ENCODE data around the gene KIN.
"Not testable (repeated sequence)": the region's sequence is repeated elsewhere in the genome, so short reads cannot be mapped to it uniquely, and the experiment has no call there.

KIN gene, protein sequence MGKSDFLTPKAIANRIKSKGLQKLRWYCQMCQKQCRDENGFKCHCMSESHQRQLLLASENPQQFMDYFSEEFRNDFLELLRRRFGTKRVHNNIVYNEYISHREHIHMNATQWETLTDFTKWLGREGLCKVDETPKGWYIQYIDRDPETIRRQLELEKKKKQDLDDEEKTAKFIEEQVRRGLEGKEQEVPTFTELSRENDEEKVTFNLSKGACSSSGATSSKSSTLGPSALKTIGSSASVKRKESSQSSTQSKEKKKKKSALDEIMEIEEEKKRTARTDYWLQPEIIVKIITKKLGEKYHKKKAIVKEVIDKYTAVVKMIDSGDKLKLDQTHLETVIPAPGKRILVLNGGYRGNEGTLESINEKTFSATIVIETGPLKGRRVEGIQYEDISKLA

DNA sequence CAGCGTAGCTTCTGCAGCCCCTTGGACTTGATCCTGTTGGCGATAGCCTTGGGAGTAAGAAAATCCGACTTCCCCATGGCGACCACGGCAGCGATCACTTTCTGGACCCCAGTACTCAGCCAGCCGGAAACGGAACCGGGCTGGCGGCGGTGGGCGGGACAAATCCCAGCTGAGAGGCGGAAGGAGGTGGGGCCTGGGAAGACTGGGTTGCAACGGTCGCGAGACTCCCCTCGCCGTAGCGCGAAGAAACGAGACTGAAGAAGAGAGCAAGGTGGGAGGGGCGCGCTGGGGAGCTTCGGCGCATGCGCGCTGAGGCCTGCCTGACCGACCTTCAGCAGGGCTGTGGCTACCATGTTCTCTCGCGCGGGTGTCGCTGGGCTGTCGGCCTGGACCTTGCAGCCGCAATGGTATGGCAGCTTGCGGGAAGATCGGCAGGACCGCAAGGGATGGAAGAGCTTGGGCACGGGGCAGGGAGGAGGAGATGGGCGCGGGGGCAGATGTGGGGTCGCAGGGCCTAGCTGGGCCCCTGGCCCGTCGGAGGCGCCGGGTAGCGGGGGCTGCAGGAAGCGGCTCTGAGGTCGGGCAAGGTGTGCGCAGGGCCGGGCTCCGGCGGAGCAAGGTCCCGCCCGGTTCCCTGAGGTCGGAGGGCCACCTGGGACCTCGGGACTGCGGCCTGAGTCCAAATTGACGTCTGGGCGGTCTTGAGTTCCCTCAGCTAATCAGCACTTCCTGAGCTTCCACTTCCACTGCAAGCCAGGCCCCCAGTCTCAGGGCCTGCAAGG, at the start of gene KIN, which contains the start of gene ATP5F1C:
KIN (minus strand) TSS at position 137 of the 782 bp plus-strand sequence; CDS start at position 77, 60 bp downstream.
ATP5F1C (plus strand) TSS at position 321 of the 782 bp plus-strand sequence; CDS start at position 352, 31 bp downstream.
- peak; percentile 99 for DNase-seq (ENCODE audit: low read depth, low spot score)

DNA sequence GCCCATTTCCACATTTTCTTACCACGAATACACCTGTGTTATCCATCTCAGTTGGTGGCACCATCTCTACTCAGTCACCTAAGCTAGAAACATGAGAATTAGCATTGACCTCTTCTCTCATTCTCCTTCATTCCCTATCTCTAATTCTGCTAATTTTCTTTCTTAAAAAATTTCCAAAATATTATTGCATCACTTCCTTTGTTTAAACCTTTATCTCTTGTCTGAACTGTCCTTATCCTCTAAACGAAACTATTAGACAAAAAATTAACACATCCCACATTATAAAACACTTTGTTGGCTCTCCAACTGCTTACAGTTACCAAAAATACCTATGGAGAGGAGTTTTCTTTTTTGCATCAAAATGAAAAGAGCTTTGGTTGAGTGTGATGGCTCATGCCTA, 48.8 kb upstream of the KIN start:
- DNase-seq (ENCODE audit: low read depth, low spot score): no peak

DNA sequence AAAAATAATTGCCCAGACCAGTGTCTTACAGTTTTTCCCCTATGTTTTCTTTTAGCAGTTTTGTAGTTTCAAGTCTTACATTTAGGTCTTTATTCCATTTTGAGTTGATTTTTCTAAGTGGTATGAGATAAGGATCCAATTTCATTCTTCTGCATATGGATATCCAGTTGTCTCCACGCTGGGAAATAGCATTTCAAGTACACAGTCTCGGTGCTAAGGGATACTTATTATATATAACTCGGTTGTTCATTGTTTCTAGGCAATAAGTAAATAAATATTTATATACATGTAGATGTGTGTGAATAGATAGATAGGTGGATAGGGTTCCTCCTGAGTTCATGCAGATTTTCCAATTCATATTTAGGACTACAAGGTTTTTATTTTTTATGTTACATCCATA, 46.5 kb upstream of the KIN start:
- DNase-seq (ENCODE audit: low read depth, low spot score): no peak

DNA sequence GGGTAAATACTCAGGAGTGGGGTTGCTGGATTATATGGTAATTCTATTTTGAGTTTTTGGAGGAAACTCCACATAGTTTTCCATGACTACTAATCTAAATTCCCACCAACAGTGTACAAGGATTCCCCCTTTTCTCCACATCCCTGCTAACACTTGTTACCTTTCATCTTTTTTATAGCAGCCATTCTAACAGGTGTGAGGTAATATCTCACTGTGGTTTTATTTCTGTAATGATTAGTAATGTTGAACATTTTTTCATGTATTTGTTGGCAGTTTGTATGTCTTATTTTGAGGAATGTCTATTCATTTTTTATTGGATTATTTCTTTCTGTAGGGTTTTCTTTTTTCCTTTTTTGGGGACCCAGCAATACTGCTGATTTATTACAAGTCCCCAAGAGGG, 45.4 kb upstream of the KIN start:
- DNase-seq (ENCODE audit: low read depth, low spot score): no peak

DNA sequence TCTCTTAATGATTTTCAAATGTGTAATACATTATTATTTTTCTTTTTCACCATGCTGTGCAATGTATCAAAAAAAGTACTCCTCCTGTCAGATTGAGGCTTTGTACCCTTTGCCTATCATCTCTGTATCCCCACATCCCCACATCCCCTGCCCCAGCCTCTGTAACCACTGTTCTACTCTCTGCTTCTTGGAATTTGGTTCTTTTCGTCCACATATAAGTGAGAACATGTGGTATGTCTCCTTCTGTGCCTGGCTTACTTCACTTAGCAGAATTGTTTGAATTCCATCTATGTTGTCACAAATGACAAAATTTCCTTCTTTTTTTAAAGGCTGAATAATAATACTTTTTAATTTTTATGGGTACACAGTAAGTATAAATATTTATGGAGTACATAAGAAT, 44.3 kb upstream of the KIN start:
- DNase-seq (ENCODE audit: low read depth, low spot score): no peak

DNA sequence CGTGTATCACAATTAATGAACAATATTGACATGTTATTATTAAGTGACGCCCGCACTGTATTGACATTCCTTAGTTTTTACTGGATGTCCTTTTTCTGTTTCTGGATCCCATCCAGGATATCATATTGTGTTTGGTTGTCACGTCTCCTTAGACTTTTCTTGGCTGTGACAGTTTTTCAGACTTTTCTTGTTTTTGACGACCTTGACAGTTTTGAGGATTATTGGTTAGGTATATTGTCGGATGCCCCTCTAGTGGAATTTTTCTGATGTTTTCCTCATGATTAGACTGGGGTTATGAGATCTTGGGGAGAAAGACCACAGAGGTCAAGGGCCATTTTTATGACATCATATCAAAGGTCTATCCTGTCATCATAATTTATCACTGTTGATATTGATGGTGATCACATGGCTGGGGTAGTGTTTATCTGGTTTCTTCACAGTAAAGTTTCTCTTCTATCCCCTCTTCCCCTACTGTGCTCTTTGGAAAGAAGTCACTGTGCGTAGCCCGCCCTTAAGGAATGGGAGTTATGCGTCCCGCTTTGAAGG, 41.6 kb upstream of the KIN start:
- DNase-seq (ENCODE audit: low read depth, low spot score): no peak

DNA sequence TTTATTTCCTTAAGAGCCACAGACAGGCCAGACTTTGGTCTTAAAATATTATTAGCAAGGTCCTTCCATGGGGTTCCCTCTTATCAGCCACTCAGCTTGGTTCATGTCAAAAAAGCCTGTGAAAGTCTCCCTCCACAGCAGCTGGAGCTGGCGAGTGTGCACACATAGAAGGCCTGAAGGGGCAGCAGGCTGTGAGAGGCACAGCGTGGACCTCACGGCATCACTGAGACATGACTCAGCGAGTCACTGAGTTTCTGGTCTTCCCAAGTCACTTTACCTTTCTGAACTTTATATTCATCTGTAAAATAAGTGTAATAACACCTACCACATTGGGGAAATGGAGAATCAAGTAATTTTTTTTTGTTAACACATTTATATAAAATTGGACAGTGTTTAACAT, 39.2 kb upstream of the KIN start:
- DNase-seq (ENCODE audit: low read depth, low spot score): peak; percentile 78

DNA sequence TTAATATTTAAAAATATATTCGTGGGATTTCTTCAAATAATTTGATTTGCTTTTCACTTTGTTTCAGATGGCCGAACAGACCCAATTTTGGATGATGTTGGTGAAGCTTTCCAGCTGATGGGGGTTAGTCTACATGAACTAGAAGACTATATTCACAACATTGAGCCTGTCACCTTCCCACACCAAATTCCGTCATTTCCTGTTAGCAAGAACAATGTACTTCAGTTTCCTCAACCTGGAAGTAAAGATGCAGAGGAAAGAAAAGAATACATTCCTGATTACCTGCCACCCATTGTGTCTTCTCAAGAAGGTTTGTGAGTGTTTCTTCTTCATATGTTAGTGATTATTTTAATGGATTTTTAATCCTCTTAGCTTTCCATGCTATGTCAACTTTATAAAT, 36.5 kb upstream of the KIN start:
- DNase-seq (ENCODE audit: low read depth, low spot score): no peak

DNA sequence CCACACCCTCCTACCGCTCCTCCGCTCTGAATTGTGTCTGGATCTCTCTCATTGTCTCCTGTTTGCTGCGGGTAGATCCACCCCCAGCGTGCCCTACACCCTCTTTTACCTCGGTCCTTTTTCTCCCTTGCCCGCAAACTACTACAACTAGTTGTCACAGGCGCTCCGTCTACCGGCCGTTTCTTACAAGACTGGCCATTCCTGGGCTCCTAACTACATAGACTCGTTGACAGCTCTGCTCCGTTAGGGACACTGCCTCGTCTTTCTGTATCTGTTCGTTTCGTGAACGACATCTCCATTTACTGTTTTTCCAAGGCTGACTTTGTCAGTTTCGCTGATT, 31.3 kb upstream of the KIN start:
- peak; percentile 65 for DNase-seq (ENCODE audit: low read depth, low spot score)

DNA sequence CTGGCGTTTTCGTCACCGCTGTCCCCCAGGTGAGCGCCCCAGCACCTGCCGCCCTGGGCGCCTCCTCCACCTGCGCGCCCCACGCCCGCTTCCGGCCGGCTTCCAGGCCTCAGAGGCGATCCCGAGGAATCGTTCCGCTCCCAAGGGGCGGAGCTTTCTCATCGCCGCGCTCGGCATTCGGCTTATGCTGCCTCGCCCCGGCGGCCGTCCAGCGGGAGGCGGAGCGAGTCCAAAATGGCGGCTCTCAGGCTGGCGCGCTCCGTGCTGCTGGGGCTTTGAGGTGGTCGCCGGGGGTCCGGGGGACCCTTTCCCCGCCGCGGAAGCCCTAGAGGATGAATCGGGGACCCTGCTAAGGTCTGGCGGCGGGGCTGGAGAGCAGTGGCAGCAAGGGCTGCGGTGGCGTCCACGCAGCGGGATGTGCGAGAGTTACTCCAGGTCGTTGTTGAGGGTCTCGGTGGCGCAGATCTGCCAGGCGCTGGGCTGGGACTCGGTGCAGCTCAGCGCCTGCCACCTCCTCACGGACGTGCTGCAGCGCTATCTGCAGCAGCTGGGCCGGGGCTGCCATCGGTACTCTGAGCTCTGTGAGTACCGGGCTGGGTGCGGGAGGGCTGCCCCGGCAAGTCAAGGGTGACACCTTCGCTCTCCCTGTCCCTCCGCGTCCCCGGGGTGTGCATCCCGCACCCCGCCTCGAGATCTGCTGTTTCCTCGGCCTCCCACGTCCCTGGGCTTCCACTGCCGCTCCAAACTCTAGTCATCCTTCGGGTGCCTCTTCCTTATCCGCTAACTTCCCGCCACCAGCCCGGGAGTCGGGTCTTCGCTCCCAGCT, 30.7 kb upstream of the KIN start, which contains the start of gene TAF3:
TAF3 (plus strand) TSS at position 211 of the 826 bp plus-strand sequence; CDS start at position 416, 205 bp downstream.
- peak; percentile 97 for DNase-seq (ENCODE audit: low read depth, low spot score)

DNA sequence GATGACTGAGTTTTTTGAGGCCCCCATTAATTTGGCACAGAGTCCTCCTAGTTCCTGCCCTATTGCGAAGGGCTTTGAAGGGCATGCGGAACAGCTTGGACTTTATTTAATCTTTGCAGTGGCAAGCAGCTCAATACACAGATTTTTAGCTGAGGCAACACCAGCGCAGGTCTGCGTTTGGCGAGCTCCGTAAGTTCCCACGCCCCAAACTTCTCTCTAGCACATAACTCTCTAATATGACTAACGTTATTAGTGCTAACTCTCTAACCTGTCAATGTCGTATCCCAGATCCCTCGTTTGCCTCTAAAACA, 30.1 kb upstream of the KIN start:
- no peak for DNase-seq (ENCODE audit: low read depth, low spot score)

DNA sequence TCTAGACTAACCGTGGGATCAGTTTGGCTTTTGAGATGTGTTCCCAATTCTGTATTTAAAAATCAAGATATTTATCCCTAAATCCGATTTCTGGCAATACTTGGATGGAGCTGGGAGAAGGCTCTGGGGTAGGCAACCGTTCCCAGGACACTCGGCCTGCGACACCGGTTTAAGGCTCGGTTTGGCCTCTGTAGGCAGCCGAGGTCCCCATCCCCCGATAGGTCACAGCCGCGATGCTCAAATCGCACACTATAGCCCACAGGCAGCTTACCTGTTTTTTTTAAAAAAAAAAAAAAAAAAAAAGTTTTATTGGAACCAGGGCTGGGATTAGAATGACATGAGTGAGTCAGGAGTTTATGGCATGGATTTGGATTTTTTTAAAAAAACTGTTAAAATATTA, 29.8 kb upstream of the KIN start:
- no peak for DNase-seq (ENCODE audit: low read depth, low spot score)

DNA sequence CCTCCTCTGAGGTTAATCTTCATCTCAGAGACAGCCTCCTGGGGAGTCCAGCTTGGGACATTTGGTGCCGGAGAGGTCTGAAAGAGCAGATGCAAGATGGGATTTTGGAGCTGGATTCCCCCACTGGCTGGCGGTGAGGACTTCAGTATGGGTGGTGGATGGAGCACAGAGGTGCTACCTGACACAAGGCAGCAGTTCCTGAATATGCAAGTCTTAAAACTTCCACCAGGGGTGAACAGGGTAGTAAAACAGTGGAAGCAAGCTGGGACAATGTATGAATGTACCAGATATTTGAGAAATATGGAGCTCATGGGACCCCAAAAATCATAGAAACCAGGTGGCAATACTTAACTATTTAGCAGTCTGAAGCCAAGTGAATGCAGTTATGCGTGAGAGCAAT, 25.7 kb upstream of the KIN start:
- no peak for DNase-seq (ENCODE audit: low read depth, low spot score)

DNA sequence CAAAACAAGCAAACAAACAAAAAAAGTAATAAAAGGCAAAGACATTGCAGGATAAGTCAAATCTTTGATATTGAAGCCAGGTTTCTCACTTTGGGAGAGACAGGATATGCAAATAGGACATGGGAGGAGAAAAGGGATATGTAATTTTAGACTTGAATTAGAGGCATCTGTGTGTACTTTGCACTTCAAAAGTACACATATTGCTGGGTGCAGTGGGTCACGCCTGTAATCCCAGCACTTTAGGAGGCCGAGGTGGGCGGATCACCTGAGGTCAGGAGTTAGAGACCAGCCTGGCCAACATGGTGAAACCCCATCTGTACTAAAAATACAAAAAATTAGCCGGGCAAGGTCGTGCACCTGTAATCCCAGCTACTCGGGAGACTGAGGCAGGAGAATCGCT, 23.9 kb upstream of the KIN start:
- not testable (repeated sequence) for DNase-seq (ENCODE audit: low read depth, low spot score)

DNA sequence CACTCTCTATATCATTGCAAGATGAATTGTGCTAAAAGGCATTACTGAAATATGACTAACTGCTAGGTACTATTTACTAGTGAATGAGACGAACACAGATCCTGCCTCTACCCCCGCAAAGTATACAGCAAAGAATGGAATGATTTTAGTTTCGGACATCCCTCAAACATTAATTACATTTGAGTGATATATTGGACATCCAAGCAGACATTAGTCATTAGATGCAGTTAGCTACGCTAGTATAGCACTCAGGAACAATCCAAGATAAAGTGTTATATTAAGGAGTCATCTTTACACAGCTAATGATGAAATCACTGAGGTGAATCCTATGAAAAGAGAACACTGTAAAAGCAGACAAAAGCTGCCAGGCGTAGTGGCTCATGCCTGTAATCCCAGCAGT, 23.2 kb upstream of the KIN start:
- no peak for DNase-seq (ENCODE audit: low read depth, low spot score)

DNA sequence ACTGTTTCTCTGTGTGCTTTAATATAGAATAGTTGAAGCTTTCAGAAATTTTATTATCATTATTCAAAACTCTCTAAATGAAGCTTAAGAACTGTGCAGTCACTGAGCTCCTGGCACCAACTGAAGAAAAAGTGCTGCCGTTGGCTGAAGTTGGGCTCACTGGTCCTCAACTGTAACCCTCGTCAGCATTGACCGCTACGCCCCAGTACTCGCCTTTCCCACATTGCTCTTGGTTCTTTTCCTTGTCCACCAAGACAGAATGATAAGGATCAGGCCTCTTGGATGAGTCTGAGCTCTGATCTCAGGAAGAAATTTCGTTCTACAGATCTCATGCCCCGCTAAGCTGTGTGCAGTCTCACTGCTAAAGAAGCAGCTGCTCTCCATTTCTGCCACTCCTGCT, 22.6 kb upstream of the KIN start:
- DNase-seq (ENCODE audit: low read depth, low spot score): no peak

DNA sequence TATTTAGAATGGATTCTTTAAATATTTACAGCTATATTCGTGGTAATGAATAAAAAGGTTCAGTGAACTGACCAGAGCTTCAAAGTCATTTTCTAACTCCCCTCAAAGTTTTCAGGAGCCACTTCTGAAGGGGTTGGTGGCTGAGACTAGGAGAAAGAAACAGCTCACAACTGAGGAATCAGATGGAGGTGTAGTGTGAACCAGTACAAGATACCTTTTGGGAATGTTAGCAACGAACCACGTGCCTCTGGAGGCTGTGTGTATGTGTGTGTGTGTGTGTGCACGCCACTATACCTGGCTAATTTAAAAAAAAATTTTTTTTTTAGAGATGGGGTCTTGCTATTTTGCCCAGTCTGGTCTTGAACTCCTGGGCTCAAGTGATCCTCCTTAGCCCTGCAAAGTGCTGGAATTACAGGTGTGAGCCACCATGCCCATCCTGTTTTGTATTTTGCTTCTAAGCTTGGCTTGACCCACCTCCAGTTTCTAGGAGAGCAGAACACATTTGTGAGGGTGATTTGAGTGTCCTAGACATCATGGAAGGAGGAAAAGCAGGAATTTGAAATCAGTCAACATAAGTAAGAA, 21.0 kb upstream of the KIN start:
- no peak for DNase-seq (ENCODE audit: low read depth, low spot score)

DNA sequence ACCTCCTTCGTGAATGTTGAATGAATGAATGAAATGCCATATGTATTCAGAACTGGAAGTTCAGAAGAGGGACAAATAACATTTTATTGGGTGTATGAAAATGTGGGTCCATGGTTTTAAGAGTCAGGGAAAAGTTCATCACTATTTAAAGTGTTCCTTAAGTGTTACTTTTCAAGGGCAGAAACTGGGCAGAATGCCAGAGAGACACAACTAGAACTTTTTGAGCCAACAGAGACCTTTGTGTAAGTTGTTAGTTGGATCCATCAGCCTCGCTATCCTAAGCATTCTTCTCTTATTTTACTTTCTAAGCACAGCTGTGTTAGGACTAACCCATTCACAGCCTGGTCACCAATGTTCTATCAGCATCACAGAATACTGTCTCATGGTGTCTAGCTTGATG, 16.9 kb upstream of the KIN start:
- DNase-seq (ENCODE audit: low read depth, low spot score): no peak

DNA sequence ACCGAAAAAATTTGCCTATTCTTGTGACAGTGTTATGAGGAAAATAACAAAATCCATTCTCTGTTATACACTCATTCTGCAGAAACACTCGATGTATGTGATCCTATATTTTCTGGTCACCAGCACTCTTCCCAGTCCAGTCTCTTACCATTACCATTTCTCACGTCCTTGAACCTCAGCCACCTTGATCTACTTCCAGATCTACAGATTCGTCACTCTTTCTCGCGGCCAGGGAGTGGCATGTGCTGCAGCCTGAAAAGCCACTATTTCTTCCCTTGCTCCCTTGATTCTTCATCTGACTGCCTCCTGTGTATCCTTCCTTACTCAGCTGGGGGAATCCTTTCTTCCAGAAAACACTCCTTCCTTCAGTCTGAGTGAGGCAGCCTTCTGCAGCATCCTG, 16.4 kb upstream of the KIN start:
- DNase-seq (ENCODE audit: low read depth, low spot score): no peak

DNA sequence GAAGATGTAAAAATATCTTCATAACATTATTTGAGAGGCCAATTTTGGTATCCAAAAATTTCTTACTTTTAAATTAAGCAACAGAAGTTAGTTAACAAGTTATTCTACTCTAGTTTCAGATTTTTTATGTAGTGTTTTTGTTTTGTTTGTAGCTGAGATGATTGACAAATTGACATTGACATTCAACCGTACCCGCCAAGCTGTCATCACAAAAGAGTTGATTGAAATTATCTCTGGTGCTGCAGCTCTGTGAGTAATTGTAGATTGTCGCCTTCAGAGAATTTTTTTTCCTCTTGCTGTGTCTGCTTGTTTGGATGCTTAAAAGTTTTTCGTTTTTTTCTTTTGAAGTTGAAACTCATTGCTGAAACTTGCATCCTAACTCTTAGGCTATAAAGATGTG, 14.8 kb upstream of the KIN start:
- DNase-seq (ENCODE audit: low read depth, low spot score): no peak

DNA sequence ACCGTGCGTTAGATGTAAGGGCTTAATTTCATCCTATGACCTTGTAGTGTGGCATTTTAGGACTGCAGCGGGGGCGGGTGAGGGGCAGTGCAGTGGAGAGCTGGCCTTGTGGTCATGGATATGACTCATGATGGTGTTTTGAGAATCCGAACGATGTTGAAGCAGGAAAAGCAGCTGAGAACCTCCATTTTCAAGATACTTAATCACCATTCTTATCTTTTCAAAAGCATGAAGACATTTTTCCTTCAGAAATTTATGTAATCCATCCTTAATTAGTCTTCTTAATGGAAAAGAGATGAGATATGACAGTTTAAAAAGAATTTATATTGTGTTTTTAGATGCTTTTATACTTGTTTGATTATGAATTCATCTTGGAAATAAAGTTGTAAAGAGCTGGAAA, 9.8 kb upstream of the KIN start:
- peak; percentile 95 for DNase-seq (ENCODE audit: low read depth, low spot score)

DNA sequence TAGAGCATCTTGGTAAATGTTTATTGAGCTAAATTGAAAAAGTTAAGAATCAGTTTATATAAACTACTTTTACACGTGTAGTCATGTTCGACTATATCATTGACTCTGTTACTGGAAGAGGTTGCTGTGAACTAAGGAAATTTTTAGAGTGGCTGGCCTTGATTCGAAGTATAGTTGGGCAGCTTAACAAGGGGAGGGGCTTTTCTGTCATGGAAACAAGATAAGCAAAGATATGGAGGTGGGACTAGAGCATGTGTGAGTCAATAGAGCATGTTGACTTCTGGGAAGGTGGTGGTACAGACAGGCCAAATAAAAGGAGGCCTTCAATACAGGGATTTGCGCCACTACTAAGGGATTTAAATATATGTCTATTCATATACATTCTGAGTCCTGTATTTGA, 7.8 kb upstream of the KIN start:
- DNase-seq (ENCODE audit: low read depth, low spot score): peak; percentile 62
